ENCODE results near the gene CYTH1. TPM values are rescaled to one million over a fixed set of nuclear protein-coding genes. Genes with fewer than 3 reads are reported as not detected.

The CYTH1 gene
- polyA plus RNA-seq, 1 experiment, result 12.8 TPM

GRCh38 chr17:78664476-78665386 lies 117.3 kb downstream of the CYTH1 start:
- no peaks in the 10 kb centered on the region for H3K36me3 ChIP-seq (ENCODE audit: control insufficient read depth, insufficient read depth, low read length)
- ChIA-PET POLR2A (no interaction called here), CTCF (no interaction called here)
- H3K4me3 ChIP-seq (ENCODE audit: low read depth, low read length), result no peak overlapping the region
- no peaks in the 10 kb centered on the region for H3K27me3 ChIP-seq (ENCODE audit: control insufficient read depth, insufficient read depth, low read length)
- no peak for TF ChIP-seq CTCF (IDR thresholded peaks at IDR 0.05; ENCODE audit: insufficient read depth, low read depth, low read length)
- no peak for DNase-seq (ENCODE audit: low read depth)

- H3K27me3 ChIP-seq (ENCODE audit: control insufficient read depth, insufficient read depth, low read length), result no peaks in the 10 kb centered on the region
- POLR2A ChIA-PET, result no interaction called here
- peak; percentile 38 for DNase-seq (ENCODE audit: low read depth)
- H3K4me3 ChIP-seq (ENCODE audit: low read depth, low read length), result no peak overlapping the region
- CTCF ChIA-PET, result no interaction called here
- no peaks in the 10 kb centered on the region for H3K36me3 ChIP-seq (ENCODE audit: control insufficient read depth, insufficient read depth, low read length)
- no peak for TF ChIP-seq CTCF (IDR thresholded peaks at IDR 0.05; ENCODE audit: insufficient read depth, low read depth, low read length)
Measured at GRCh38 chr17:78661093-78661770, 120.8 kb downstream of the CYTH1 start.

- Histone ChIP-seq H3K27me3 (ENCODE audit: control insufficient read depth, insufficient read depth, low read length) (no peaks in the 10 kb centered on the region), H3K36me3 (ENCODE audit: control insufficient read depth, insufficient read depth, low read length) (no peaks in the 10 kb centered on the region), H3K4me3 (ENCODE audit: low read depth, low read length) (no peak overlapping the region)
- ChIA-PET POLR2A (no interaction called here), CTCF (no interaction called here)
- TF ChIP-seq CTCF (IDR thresholded peaks at IDR 0.05; ENCODE audit: insufficient read depth, low read depth, low read length), result no peak
- no peak for DNase-seq (ENCODE audit: low read depth)
Measured at GRCh38 chr17:78659546-78659945, 122.5 kb downstream of the CYTH1 start.

- no peak for TF ChIP-seq CTCF (IDR thresholded peaks at IDR 0.05; ENCODE audit: insufficient read depth, low read depth, low read length)
Measured at GRCh38 chr17:78658281-78658785, 123.7 kb downstream of the CYTH1 start.

GRCh38 chr17:78655251-78655940 lies 126.7 kb downstream of the CYTH1 start:
- no peaks in the 10 kb centered on the region for H3K36me3 ChIP-seq (ENCODE audit: control insufficient read depth, insufficient read depth, low read length)
- no peak for TF ChIP-seq CTCF (IDR thresholded peaks at IDR 0.05; ENCODE audit: insufficient read depth, low read depth, low read length)
- no peak overlapping the region for H3K4me3 ChIP-seq (ENCODE audit: low read depth, low read length)
- DNase-seq (ENCODE audit: low read depth), result no peak
- no peaks in the 10 kb centered on the region; the same call in 1 of the 2 replicates for H3K27me3 ChIP-seq (ENCODE audit: control insufficient read depth, insufficient read depth, low read length)
- POLR2A ChIA-PET, result no interaction called here
- CTCF ChIA-PET, result interaction anchor here (1.1 kb wide), 1 partner anchor 20 kb away, joined by 3 read pairs; no protein-coding TSS in a partner anchor

More at GRCh38 chr17:78658281-78658785, 123.7 kb downstream of the CYTH1 start:
- POLR2A ChIA-PET, result no interaction called here
- CTCF ChIA-PET, result no interaction called here
- Histone ChIP-seq H3K27me3 (ENCODE audit: control insufficient read depth, insufficient read depth, low read length) (no peaks in the 10 kb centered on the region; the same call in 1 of the 2 replicates), H3K36me3 (ENCODE audit: control insufficient read depth, insufficient read depth, low read length) (no peaks in the 10 kb centered on the region), H3K4me3 (ENCODE audit: low read depth, low read length) (no peak overlapping the region)
- DNase-seq (ENCODE audit: low read depth), result peak; percentile 73
